Upper lobe of left lung (tissue), 6 donors: Measurements from ENCODE around the gene CUX1. TPM values are rescaled to one million over a fixed set of nuclear protein-coding genes. Genes with fewer than 3 reads are reported as not detected.

Source experiments
- ATAC-seq, 2 donors: fragments of 200-7000 bp; cut with Tn5 transposase; one replicate each; pipeline ENCODE4 v1.9.1; 2022; ENCODE audit warnings: mild to moderate bottlenecking in 2 of 2, moderate library complexity in 2 of 2; ENCODE audit not compliant: low FRiP score in 2 of 2
- DNase-seq, 2 donors: peaks; one replicate each; pipeline ENCODE4 v3.0.0-alpha.2; 2019 to 2020
- H3K27ac ChIP-seq, 4 donors: fragments of 200-600 bp; sonication (generic); one replicate each; pipeline ENCODE4 v1.5.1; 2016 to 2019
- H3K27me3 ChIP-seq, 4 donors: fragments of 200-600 bp; sonication (generic); one replicate each; pipeline ENCODE4 v1.5.1; 2017 to 2019
- H3K36me3 ChIP-seq, 4 donors: fragments of 200-600 bp; sonication (generic); one replicate each; pipeline ENCODE4 v1.5.1; 2016 to 2019
- H3K4me1 ChIP-seq, 4 donors: fragments of 200-600 bp; sonication (generic); one replicate each; pipeline ENCODE4 v1.5.1; 2018 to 2019
- H3K4me3 ChIP-seq, 4 donors: fragments of 200-600 bp; sonication (generic); one replicate each; pipeline ENCODE4 v1.5.1; 2017 to 2019; ENCODE audit warnings: mild to moderate bottlenecking in 2 of 4, moderate library complexity in 1 of 4
- H3K9me3 ChIP-seq, 4 donors: fragments of 200-600 bp; sonication (generic); one replicate each; pipeline ENCODE4 v1.5.1; 2018 to 2019
- CTCF ChIP-seq, 6 experiments: fragments of 450-650 bp in 4 of 6; fragments of 200-600 bp in 2 of 6; sonication (generic) in 2 of 6; IDR thresholded peaks; one replicate each; pipeline ENCODE4 v1.5.1; 2016 to 2019; ENCODE audit warnings: antibody characterized with exemption in 6 of 6
- EP300 ChIP-seq, 4 donors: sonication (generic); formaldehyde crosslinking; IDR thresholded peaks; one replicate each; pipeline ENCODE4 v1.5.1; 2017; ENCODE audit warnings: antibody characterized with exemption in 4 of 4, control low read depth in 2 of 4
- POLR2A ChIP-seq, 4 donors: fragments of 450-650 bp; IDR thresholded peaks; one replicate each; pipeline ENCODE4 v1.5.1; 2016 to 2017; ENCODE audit warnings: antibody characterized with exemption in 4 of 4, mild to moderate bottlenecking in 2 of 4
- POLR2AphosphoS5 ChIP-seq, 2 donors: sonication (generic); formaldehyde crosslinking; IDR thresholded peaks; one replicate each; pipeline ENCODE4 v1.5.1; 2017; ENCODE audit warnings: antibody characterized with exemption in 2 of 2
- WGBS, 2 donors: methylation state at CpG; one replicate each; pipeline ENCODE4 v1.1.5; 2017 to 2018; 5-methylcytosine and 5-hydroxymethylcytosine counted together
- total RNA-seq, 6 donors: library from RNA; depleted of rRNA in 4 of 6; stranded (reverse); fragments of >200 nt in 4 of 6; gene quantifications; one replicate each; pipeline versions ENCODE4 v1.1.0 to v1.2.1, GENCODE V29; 2016 to 2021
- donor health status: DM: no; HTN: no; CAD: no; lungs with moderate emphysema.
- donor health status: DM: no; HTN: yes; CAD: no; lungs with severe emphysema.

Gene CUX1
- total RNA-seq, 6 donors from 2014 or later: 106 to 188 (median 115) TPM

GRCh38 chr7:102260856-102261255, 443.4 kb downstream of the CUX1 start:
- ATAC-seq (no peak), DNase-seq (no peak)
- Histone ChIP-seq H3K27ac (no peak overlapping the region), H3K27me3 (no peaks in the 10 kb centered on the region), H3K36me3 (no peaks in the 10 kb centered on the region), H3K4me1 (no peaks in the 10 kb centered on the region), H3K4me3 (no peak overlapping the region), H3K9me3 (no peaks in the 10 kb centered on the region)
- no peak for TF ChIP-seq POLR2AphosphoS5 (IDR thresholded peaks at IDR 0.05)
- no peak for TF ChIP-seq CTCF (IDR thresholded peaks at IDR 0.05)
- TF ChIP-seq EP300 (IDR thresholded peaks at IDR 0.05): no peak
- TF ChIP-seq POLR2A (IDR thresholded peaks at IDR 0.05): no peak
- WGBS, 2 donors: 77 to 84% methylated on average over 5 to 9 of the region's 9 CpGs

GRCh38 chr7:102261451-102261850, 444.0 kb downstream of the CUX1 start:
- no peak overlapping the region for H3K4me3 ChIP-seq
- H3K9me3 ChIP-seq: no peaks in the 10 kb centered on the region
- H3K27me3 ChIP-seq: no peaks in the 10 kb centered on the region
- no peaks in the 10 kb centered on the region for H3K4me1 ChIP-seq
- TF ChIP-seq CTCF (IDR thresholded peaks at IDR 0.05) (no peak), EP300 (IDR thresholded peaks at IDR 0.05) (no peak), POLR2A (IDR thresholded peaks at IDR 0.05) (no peak), POLR2AphosphoS5 (IDR thresholded peaks at IDR 0.05) (no peak)
- H3K27ac ChIP-seq: no peak overlapping the region
- no peaks in the 10 kb centered on the region for H3K36me3 ChIP-seq
- WGBS, 2 donors: 82 to 84% methylated on average over 9 of the region's 9 CpGs
- DNase-seq: no peak
- no peak for ATAC-seq

GRCh38 chr7:102262546-102262945, 445.1 kb downstream of the CUX1 start:
- Histone ChIP-seq H3K4me1 (no peaks in the 10 kb centered on the region), H3K27ac (no peak overlapping the region), H3K36me3 (no peaks in the 10 kb centered on the region), H3K4me3 (no peak overlapping the region), H3K9me3 (no peaks in the 10 kb centered on the region), H3K27me3 (no peaks in the 10 kb centered on the region)
- ATAC-seq: peak in 1 of 2 donors; percentile 17
- no peak for TF ChIP-seq EP300 (IDR thresholded peaks at IDR 0.05)
- no peak for TF ChIP-seq POLR2A (IDR thresholded peaks at IDR 0.05)
- no peak for TF ChIP-seq POLR2AphosphoS5 (IDR thresholded peaks at IDR 0.05)
- TF ChIP-seq CTCF (IDR thresholded peaks at IDR 0.05): no peak
- no peak for DNase-seq
- 90 to 92% methylated on average over 13 of the region's 13 CpGs for WGBS, 2 donors

- WGBS, 2 donors: 58 to 62% methylated on average over 12 to 13 of the region's 13 CpGs
- H3K9me3 ChIP-seq: no peaks in the 10 kb centered on the region
Measured at GRCh38 chr7:102264367-102264891, 447.0 kb downstream of the CUX1 start.

More at GRCh38 chr7:102264367-102264891, 447.0 kb downstream of the CUX1 start:
- TF ChIP-seq EP300 (IDR thresholded peaks at IDR 0.05): no peak
- TF ChIP-seq POLR2A (IDR thresholded peaks at IDR 0.05): no peak
- TF ChIP-seq CTCF (IDR thresholded peaks at IDR 0.05): no peak
- TF ChIP-seq POLR2AphosphoS5 (IDR thresholded peaks at IDR 0.05): no peak
- no peak overlapping the region for H3K4me3 ChIP-seq
- no peaks in the 10 kb centered on the region for H3K27me3 ChIP-seq
- no peak for ATAC-seq
- no peak for DNase-seq
- H3K4me1 ChIP-seq: no peaks in the 10 kb centered on the region
- no peaks in the 10 kb centered on the region for H3K36me3 ChIP-seq
- H3K27ac ChIP-seq: no peak overlapping the region
